Putamen (tissue), 1 donor: ENCODE results near the gene SERPINB12.

Experiments used
- DNase-seq: peaks from one replicate; pipeline ENCODE4 v3.0.0-alpha.2; 2016; ENCODE audit warnings: low spot score

SERPINB12 gene

DNA sequence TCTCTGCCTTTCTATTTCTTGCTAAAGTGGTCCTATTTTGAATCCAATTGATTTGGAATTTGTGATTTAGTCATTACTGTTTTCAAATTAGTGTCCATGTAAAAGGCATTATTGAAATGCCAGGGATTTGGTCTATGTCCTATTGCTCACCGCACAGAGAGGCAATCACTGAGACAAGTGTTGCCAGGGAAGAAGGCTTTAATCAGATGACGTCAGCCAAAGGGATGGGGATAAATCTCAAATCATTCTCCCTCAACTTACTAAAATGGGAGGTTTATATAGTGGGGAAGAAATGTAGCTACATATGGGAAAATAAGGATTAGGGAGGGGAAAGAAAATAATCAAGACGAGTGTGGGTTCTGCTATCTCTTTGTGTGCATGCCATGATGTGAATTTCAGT is 9.6 kb downstream of the SERPINB12 start:
- no peak for DNase-seq

GRCh38 chr18:63552581-63552980 is 10.4 kb downstream of the SERPINB12 start:
- no peak for DNase-seq

DNA sequence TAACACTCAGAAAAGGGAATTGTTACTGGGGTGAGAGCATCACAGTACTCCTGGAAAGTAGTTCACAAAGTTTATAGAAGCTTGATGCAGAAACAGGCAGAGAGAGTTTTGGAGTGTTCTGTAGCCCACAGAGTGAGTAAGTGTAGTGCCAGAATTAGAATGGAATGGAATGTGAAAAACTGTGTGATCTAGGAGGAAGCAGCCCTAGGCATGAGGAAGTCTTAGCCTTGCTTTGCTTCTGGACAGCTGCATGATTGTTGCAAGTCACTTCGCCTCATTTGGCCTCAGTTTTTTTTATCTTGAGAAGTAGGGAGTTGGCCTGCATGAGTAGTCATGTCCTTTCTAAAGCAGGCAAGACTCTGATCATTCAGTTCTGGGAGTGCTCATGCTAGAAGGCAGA is 10.9 kb downstream of the SERPINB12 start:
- peak; percentile 6 for DNase-seq

GRCh38 chr18:63559567-63560491 is 17.7 kb downstream of the SERPINB12 start:
- DNase-seq = no peak

- DNase-seq = no peak
Observed at GRCh38 chr18:63562284-63562683, 20.1 kb downstream of the SERPINB12 start.

- no peak for DNase-seq
Observed at GRCh38 chr18:63564021-63564420, 21.9 kb downstream of the SERPINB12 start.

GRCh38 chr18:63564561-63564960 is 22.4 kb downstream of the SERPINB12 start:
- DNase-seq = no peak

GRCh38 chr18:63567276-63567675 is 25.1 kb downstream of the SERPINB12 start:
- DNase-seq = no peak

DNA sequence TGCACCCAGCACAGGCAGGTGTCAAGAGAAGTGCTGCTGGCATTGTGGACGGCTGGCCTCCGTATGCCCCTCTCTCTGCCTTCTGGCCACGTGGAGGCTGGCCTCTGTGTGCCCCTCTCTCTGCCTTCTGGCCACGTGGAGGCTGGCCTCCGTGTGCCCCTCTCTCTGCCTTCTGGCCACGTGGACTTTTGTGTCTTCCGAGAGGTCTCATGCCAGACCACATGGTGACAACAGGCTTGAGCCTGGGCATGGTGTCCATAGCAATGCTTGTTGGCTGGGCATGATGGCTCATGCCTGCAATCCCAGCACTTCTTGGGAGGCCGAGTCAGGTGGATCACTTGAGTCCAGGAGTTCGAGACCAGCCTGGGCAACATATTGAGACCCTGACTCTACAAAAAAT is 25.7 kb downstream of the SERPINB12 start:
- DNase-seq = no peak

DNA sequence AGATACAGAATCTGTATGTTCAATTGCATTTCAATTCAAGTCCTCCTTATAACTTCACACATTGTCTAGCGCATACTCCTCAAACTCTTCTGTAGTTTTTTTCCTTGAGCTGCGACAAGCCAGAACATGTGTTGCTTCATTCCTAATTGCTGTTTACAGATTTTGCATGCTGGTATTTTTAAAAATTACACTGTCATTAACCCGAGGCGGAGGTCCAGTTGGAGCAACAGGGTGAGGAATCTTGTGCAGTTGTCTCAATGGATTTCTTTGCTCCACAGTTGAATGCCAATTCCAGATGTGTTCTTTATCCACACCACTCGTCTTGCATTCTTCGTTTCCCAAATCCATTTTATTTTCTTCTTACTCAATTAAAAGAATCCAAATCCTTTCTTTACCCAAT is 28.6 kb downstream of the SERPINB12 start:
- DNase-seq = no peak

GRCh38 chr18:63575681-63576080 is 33.5 kb downstream of the SERPINB12 start:
- DNase-seq = peak; percentile 39

DNA sequence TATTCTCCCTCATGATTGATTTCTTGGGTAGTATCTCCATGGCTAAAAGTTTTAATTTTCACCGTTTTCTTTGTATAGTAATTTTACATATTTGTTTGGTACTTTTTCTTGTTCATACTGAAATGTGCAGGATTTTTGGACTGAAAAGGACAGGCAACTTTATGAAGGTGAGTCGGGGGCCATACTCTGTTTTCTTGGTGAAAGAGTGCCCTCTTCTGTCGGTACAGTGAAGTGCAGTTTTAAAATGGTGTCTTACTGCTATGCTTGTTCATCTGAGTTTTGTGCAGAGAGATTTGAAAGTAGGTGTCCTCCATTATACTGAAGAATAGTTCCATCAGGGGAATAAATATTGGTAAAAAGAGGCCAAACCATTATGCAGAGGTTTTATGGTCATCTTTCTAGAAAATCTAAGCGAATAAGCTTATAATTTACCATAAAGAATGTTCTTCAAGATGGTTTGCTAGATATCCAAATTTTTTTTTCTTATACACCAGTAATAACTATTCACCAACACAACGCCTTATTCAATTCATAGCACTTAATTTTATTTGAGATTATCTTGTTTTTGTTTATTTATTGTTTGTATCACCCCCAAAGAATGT is 36.3 kb downstream of the SERPINB12 start:
- no peak for DNase-seq

- DNase-seq = no peak
Observed at GRCh38 chr18:63579616-63580015, 37.4 kb downstream of the SERPINB12 start.

- no peak for DNase-seq
Observed at GRCh38 chr18:63585988-63586387, 43.8 kb downstream of the SERPINB12 start.

DNA sequence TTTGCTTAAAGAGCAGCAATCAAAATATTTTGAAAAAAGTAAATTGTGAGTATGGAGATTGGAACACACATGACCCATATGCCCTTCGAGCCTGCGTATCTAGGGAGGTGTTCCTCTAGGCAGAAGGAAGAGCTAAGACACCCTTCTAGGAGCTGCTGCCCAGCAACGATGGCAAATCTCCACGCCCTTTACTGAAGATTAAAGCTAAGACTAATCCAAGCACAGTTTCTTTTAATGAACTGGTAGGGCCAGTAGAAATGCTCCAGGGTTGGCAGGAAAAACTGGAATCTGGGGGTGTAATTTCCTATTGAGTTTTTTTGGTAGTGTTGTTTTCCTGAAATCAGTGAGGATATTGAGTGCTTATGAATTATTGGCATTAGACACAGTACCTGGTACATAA is 44.3 kb downstream of the SERPINB12 start:
- no peak for DNase-seq

GRCh38 chr18:63586966-63587365 is 44.8 kb downstream of the SERPINB12 start, which contains the start of gene SERPINB13:
SERPINB13 (plus strand) TSS chr18:63587343; CDS start chr18:63588668, 1,325 bp downstream.
- DNase-seq = no peak

DNA sequence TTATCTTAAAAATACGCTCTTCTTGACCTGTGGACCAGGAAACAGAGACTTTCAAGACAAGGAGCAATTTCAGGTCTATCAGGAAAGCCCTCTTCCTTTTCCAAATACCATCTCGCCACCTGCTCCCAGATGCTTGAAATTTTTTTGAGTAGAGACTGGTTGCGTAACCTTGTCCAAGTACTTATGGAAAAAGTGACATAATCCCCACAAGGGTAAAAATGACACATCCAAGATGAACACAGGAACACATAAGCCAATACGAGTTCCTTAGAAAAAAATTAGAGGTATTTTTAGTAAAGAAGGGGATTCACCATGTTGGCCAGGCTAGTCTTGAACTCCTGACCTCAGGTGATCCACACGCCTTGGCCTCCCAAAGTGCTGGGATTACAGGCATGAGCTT is 46.7 kb downstream of the SERPINB12 start:
- DNase-seq = no peak

DNA sequence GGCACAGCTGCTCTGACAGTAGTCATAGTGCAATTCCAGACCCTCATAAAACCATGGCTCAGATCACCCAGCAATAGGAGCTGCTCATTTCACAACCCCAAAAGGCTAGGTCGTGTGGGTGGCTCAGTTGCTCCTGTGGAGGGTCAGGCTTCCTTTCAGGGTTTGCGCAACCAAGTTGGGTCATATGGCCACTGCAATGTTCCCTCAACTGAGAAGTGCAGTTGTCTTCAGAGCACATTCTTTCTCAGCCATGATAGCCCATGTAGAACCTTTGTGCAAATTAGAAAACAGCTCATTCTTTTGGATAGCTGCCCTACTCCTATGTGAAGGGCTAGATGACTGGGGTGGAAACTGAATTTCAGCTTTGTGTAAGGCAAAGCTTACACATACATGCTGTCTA is 48.2 kb downstream of the SERPINB12 start:
- no peak for DNase-seq

- no peak for DNase-seq
Observed at GRCh38 chr18:63590966-63591695, 49.0 kb downstream of the SERPINB12 start.

DNA sequence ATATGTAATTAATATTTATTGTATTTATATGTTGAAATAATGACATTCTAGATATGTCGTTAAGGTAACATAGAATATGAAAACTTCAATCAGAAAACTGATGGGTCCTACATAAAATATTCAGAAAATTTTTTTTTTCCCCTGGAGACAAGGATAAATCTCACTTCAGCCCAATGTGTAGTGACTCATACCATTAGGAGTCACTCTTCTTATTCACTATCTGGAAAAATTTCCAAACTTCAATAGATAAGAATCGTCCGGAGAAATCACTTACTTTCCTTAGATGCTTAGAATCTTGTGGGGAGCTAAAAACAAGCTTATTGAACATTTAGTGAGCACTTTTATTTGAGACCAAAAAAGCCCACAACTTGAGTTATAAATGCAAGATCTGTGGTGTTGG is 49.6 kb downstream of the SERPINB12 start:
- no peak for DNase-seq

GRCh38 chr18:63592471-63592870 is 50.3 kb downstream of the SERPINB12 start:
- no peak for DNase-seq

DNA sequence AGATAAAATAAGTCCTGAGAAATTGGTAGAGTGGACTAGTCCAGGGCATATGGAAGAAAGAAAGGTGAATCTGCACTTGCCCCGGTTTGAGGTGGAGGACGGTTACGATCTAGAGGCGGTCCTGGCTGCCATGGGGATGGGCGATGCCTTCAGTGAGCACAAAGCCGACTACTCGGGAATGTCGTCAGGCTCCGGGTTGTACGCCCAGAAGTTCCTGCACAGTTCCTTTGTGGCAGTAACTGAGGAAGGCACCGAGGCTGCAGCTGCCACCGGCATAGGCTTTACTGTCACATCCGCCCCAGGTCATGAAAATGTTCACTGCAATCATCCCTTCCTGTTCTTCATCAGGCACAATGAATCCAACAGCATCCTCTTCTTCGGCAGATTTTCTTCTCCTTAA is 54.8 kb downstream of the SERPINB12 start:
- no peak for DNase-seq

DNA sequence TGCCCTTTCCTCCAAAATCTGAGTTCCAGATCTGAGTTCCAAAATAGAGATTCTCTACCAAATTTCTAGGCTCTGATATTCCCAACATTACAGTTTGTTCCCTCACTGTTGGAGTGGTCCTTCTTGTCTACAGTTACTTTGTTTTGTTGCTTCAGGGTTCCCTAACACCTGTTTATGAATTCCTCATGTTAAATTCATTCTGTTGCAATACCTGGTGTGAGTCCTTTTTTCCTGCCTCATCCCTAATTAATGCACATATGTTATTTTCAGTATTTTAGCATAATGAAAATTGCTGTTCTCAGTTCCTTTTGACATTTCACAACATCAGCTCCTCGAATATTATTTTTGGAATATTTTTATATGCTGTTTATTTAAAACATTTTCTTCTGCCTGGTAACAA is 61.2 kb downstream of the SERPINB12 start:
- no peak for DNase-seq
